ENCODE measurements around the gene SPR. TPM values are rescaled to one million over a fixed set of nuclear protein-coding genes. Genes with fewer than 3 reads are reported as not detected.
A peak's percentile ranks its signal among the peaks of the same experiment; 100 is the strongest.

The SPR gene
- total RNA-seq, 1 donor from 2014 or later = 46.2 TPM

GRCh38 chr2:72862239-72862988 is 24.8 kb upstream of the SPR start:
- Histone ChIP-seq H3K4me1 (peaks cover 8% of the 10 kb centered on the region), H3K36me3 (no peaks in the 10 kb centered on the region), H3K27me3 (ENCODE audit: low read depth) (peaks cover 11% of the 10 kb centered on the region), H3K9me3 (no peaks in the 10 kb centered on the region), H3K27ac (no peak overlapping the region), H3K4me3 (peak overlapping the region; percentile 17)
- peak; percentile 99 for TF ChIP-seq CTCF (IDR thresholded peaks at IDR 0.05)
- intact Hi-C loops (cut with DNase I) = loop anchor here (5.0 kb wide), 1 partner anchor 90 kb away; no protein-coding TSS in a partner anchor
- DNase-seq (peak; percentile 92), ATAC-seq (peak; percentile 98 to 99)

- intact Hi-C loops (cut with DNase I) = loop anchor here (5.0 kb wide), 1 partner anchor 91 kb away; no protein-coding TSS in a partner anchor
- Histone ChIP-seq H3K36me3 (no peaks in the 10 kb centered on the region), H3K4me3 (no peak overlapping the region), H3K27me3 (ENCODE audit: low read depth) (peaks cover 11% of the 10 kb centered on the region), H3K4me1 (peaks cover 8% of the 10 kb centered on the region), H3K27ac (no peak overlapping the region), H3K9me3 (no peaks in the 10 kb centered on the region)
- peak in 1 of 2 donors; percentile 14 for ATAC-seq
- no peak for DNase-seq
- no peak for TF ChIP-seq CTCF (IDR thresholded peaks at IDR 0.05)
Measured at GRCh38 chr2:72863046-72863445, 24.2 kb upstream of the SPR start.

GRCh38 chr2:72864500-72864899 is 22.7 kb upstream of the SPR start:
- no peak for DNase-seq
- intact Hi-C loops (cut with DNase I) = loop anchor here (5.0 kb wide), 1 partner anchor 92 kb away; no protein-coding TSS in a partner anchor
- no peak overlapping the region for H3K4me3 ChIP-seq
- peaks cover 8% of the 10 kb centered on the region for H3K4me1 ChIP-seq
- no peaks in the 10 kb centered on the region for H3K36me3 ChIP-seq
- TF ChIP-seq CTCF (IDR thresholded peaks at IDR 0.05) = no peak
- peaks cover 11% of the 10 kb centered on the region for H3K27me3 ChIP-seq (ENCODE audit: low read depth)
- no peaks in the 10 kb centered on the region for H3K9me3 ChIP-seq
- H3K27ac ChIP-seq = no peak overlapping the region
- no peak for ATAC-seq

GRCh38 chr2:72871060-72871459 is 16.1 kb upstream of the SPR start:
- DNase-seq (no peak), ATAC-seq (no peak)
- Histone ChIP-seq H3K9me3 (no peaks in the 10 kb centered on the region), H3K4me3 (no peak overlapping the region), H3K4me1 (no peaks in the 10 kb centered on the region), H3K27ac (no peak overlapping the region), H3K27me3 (ENCODE audit: low read depth) (peaks cover 3% of the 10 kb centered on the region), H3K36me3 (no peaks in the 10 kb centered on the region)
- intact Hi-C loops (cut with DNase I) = no loop called here
- no peak for TF ChIP-seq CTCF (IDR thresholded peaks at IDR 0.05)

- ATAC-seq (no peak), DNase-seq (no peak)
- intact Hi-C loops (cut with DNase I) = no loop called here
Measured at GRCh38 chr2:72871880-72872279, 15.3 kb upstream of the SPR start.

More at GRCh38 chr2:72871880-72872279, 15.3 kb upstream of the SPR start:
- H3K27ac ChIP-seq = no peak overlapping the region
- H3K4me1 ChIP-seq = no peaks in the 10 kb centered on the region
- H3K27me3 ChIP-seq (ENCODE audit: low read depth) = peaks cover 4% of the 10 kb centered on the region
- no peak overlapping the region for H3K4me3 ChIP-seq
- no peak for TF ChIP-seq CTCF (IDR thresholded peaks at IDR 0.05)
- no peaks in the 10 kb centered on the region for H3K9me3 ChIP-seq
- no peaks in the 10 kb centered on the region for H3K36me3 ChIP-seq

Measured in lower lobe of right lung (tissue), 2 donors.